IMR-90 (cell line): ENCODE results near the gene UBASH3A. TPM values are rescaled to one million over a fixed set of nuclear protein-coding genes. Genes with fewer than 3 reads are reported as not detected.

Source experiments
- ATAC-seq: fragments of 200-7000 bp; cut with Tn5 transposase; 2 replicates; pipeline ENCODE4 v1.9.1; 2020; ENCODE audit warnings: low read depth, mild to moderate bottlenecking, moderate library complexity
- BruUV-seq: library from RNA; stranded (reverse); fragments of 400-500 nt; replicated peaks from 2 replicates; lab custom pipeline; 2021; lab: Mats Ljungman, UMichigan
- CTCF ChIA-PET: fragments of 300-600 bp; formaldehyde crosslinking; extraction: SDS; loops from one replicate; lab custom pipeline; 2021; ENCODE audit warnings: antibody characterized with exemption; lab: Yijun Ruan, JAX
- POLR2A ChIA-PET: fragments of 300-600 bp; sonication (Branson Sonifier 250); formaldehyde crosslinking; loops from one replicate; lab custom pipeline; 2022; ENCODE audit warnings: antibody characterized with exemption; ENCODE audit not compliant: unreplicated experiment; lab: Charles Lee
- DNase-seq: peaks from one replicate; pipeline ENCODE4 v3.0.0; 2013
- H2AFZ ChIP-seq: replicated peaks from 2 replicates; pipeline ENCODE3; 2013; ENCODE audit warnings: low read length, mild to moderate bottlenecking; ENCODE audit not compliant: poor library complexity
- H2AK5ac ChIP-seq: 2 replicates; pipeline ENCODE4 v1.6.1; 2013; ENCODE audit warnings: low read depth, low read length, inconsistent platforms
- H2AK9ac ChIP-seq: replicated peaks from 2 replicates; pipeline ENCODE3; 2013; ENCODE audit warnings: mild to moderate bottlenecking, low read depth, low read length, moderate library complexity; ENCODE audit not compliant: poor library complexity
- H2BK120ac ChIP-seq: 2 replicates; pipeline ENCODE4 v1.6.1; 2013; ENCODE audit warnings: low read depth, low read length, inconsistent platforms
- H2BK15ac ChIP-seq: 3 replicates; pipeline ENCODE4 v1.6.1; 2013; ENCODE audit warnings: low read depth, low read length, inconsistent platforms
- H2BK20ac ChIP-seq: 2 replicates; pipeline ENCODE4 v1.6.1; 2013; ENCODE audit warnings: low read depth, mild to moderate bottlenecking, inconsistent platforms, low read length, moderate library complexity
- H2BK5ac ChIP-seq: 2 replicates; pipeline ENCODE4 v1.6.1; 2013; ENCODE audit warnings: mild to moderate bottlenecking, low read depth, low read length, inconsistent platforms; ENCODE audit not compliant: poor library complexity, severe bottlenecking
- H3K14ac ChIP-seq: replicated peaks from 2 replicates; pipeline ENCODE4 v1.6.1; 2013; ENCODE audit warnings: low read depth, low read length, inconsistent platforms
- H3K18ac ChIP-seq: 2 replicates; pipeline ENCODE4 v1.6.1; 2013; ENCODE audit warnings: low read depth, low read length, control low read depth
- H3K23ac ChIP-seq: 2 replicates; pipeline ENCODE4 v1.6.1; 2013; ENCODE audit warnings: low read depth, low read length, inconsistent platforms
- H3K27ac ChIP-seq: 2 replicates; pipeline ENCODE4 v1.5.1; 2013; ENCODE audit warnings: mild to moderate bottlenecking, control low read depth, low read length; ENCODE audit not compliant: insufficient read depth
- H3K27me3 ChIP-seq: 2 replicates; pipeline ENCODE4 v1.6.1; 2013; ENCODE audit warnings: low read length; ENCODE audit not compliant: control insufficient read depth, insufficient read depth
- H3K36me3 ChIP-seq: 2 replicates; pipeline ENCODE4 v1.6.1; 2013; ENCODE audit warnings: low read length, mixed read lengths; ENCODE audit not compliant: control insufficient read depth, insufficient read depth
- H3K4ac ChIP-seq: 2 replicates; pipeline ENCODE4 v1.6.1; 2013; ENCODE audit warnings: low read depth, low read length, inconsistent platforms
- H3K4me1 ChIP-seq: 2 replicates; pipeline ENCODE4 v1.6.1; 2013; ENCODE audit warnings: low read length, mixed read lengths; ENCODE audit not compliant: control insufficient read depth, insufficient read depth
- H3K4me2 ChIP-seq: 2 replicates; pipeline ENCODE4 v1.6.1; 2013; ENCODE audit warnings: low read depth, mild to moderate bottlenecking, control low read depth, low read length, moderate library complexity
- H3K4me3 ChIP-seq: 2 replicates; pipeline ENCODE4 v1.5.1; 2013; ENCODE audit warnings: low read depth, mild to moderate bottlenecking, control low read depth, low read length, moderate library complexity; ENCODE audit not compliant: insufficient read depth
- H3K56ac ChIP-seq: 2 replicates; pipeline ENCODE4 v1.6.1; 2013; ENCODE audit warnings: low read length, inconsistent platforms; ENCODE audit not compliant: insufficient read depth; ENCODE audit errors: extremely low read depth
- H3K79me1 ChIP-seq, 2 experiments: 2 replicates each; pipeline ENCODE4 v1.6.1; 2013; ENCODE audit warnings: low read length in 2 of 2, inconsistent platforms in 1 of 2, low read depth in 1 of 2
- H3K9ac ChIP-seq: 2 replicates; pipeline ENCODE4 v1.6.1; 2013; ENCODE audit warnings: low read depth, low read length, control low read depth
- H3K9me1 ChIP-seq: 2 replicates; pipeline ENCODE4 v1.6.1; 2013; ENCODE audit warnings: low read length, inconsistent platforms; ENCODE audit not compliant: insufficient read depth
- H3K9me3 ChIP-seq: 2 replicates; pipeline ENCODE4 v1.6.1; 2013; ENCODE audit warnings: low read length; ENCODE audit not compliant: control insufficient read depth, insufficient read depth
- H4K20me1 ChIP-seq: 2 replicates; pipeline ENCODE4 v1.6.1; 2013; ENCODE audit warnings: low read length, inconsistent platforms; ENCODE audit not compliant: insufficient read depth
- H4K5ac ChIP-seq: 2 replicates; pipeline ENCODE4 v1.6.1; 2013; ENCODE audit warnings: mild to moderate bottlenecking, low read depth, low read length, control low read depth
- H4K8ac ChIP-seq, 2 experiments: 2 replicates each; pipeline ENCODE4 v1.6.1; 2013; ENCODE audit warnings: low read depth in 2 of 2, low read length in 2 of 2, control low read depth in 1 of 2, inconsistent platforms in 1 of 2
- H4K91ac ChIP-seq: 2 replicates; pipeline ENCODE4 v1.6.1; 2013; ENCODE audit warnings: low read depth, low read length, inconsistent platforms; ENCODE audit not compliant: insufficient read depth
- BHLHE40 ChIP-seq: fragments of 150-350 bp; IDR thresholded peaks from 2 replicates; pipeline ENCODE4 v1.6.1; 2016; ENCODE audit warnings: mild to moderate bottlenecking, low read depth, low read length
- MAZ ChIP-seq: IDR thresholded peaks from 2 replicates; pipeline ENCODE4 v1.6.1; 2012; ENCODE audit warnings: low read depth, mild to moderate bottlenecking, low read length, improper control_type of control experiment, moderate library complexity, borderline replicate concordance
- RFX5 ChIP-seq: IDR thresholded peaks from 2 replicates; pipeline ENCODE4 v1.8.0; 2012; ENCODE audit warnings: low read depth, mild to moderate bottlenecking, low read length, moderate library complexity
- WGBS, 2 experiments: methylation state at CpG; one replicate each; pipeline versions ENCODE4 v1.1.5 to v1.1.7; 2013; ENCODE audit warnings: missing lambda C conversion rate in 2 of 2; ENCODE audit not compliant: insufficient read length in 1 of 2; ENCODE audit errors: extremely low coverage in 2 of 2; 5-methylcytosine and 5-hydroxymethylcytosine counted together
- dilution Hi-C: fragments of 300-500 bp; cut with HindIII; formaldehyde crosslinking; loops from one replicate; pipeline ENCODE4 v1.14.3; 2018; ENCODE audit warnings: low sequenced_read_pairs; ENCODE audit not compliant: unreplicated experiment
- in situ Hi-C: fragments of 300-500 bp; cut with MboI; formaldehyde crosslinking; loops from 3 replicates; pipeline ENCODE4 v1.14.3; 2019; ENCODE audit warnings: low sequenced_read_pairs, inconsistent platforms, mixed read lengths
- intact Hi-C: fragments of 100-400 bp; cut with micrococcal nuclease; formaldehyde crosslinking; loops from 2 replicates; pipeline ENCODE4 v1.10.0; 2022
- polyA plus RNA-seq, 3 experiments: library from polyadenylated mRNA; depleted of rRNA; stranded (reverse); fragments of >200 nt; gene quantifications; 2 replicates each; pipeline ENCODE4 v1.2.3, GENCODE V29; 2012; ENCODE audit warnings: low replicate concordance in 1 of 3
- total RNA-seq: library from RNA; depleted of rRNA; stranded (reverse); fragments of >200 nt; gene quantifications from 2 replicates; pipeline ENCODE4 v1.2.3, GENCODE V29; 2012

UBASH3A gene
- total and polyA plus RNA-seq, 2 of the 4 experiments (the other 2 are of a cell fraction): not detected

DNA sequence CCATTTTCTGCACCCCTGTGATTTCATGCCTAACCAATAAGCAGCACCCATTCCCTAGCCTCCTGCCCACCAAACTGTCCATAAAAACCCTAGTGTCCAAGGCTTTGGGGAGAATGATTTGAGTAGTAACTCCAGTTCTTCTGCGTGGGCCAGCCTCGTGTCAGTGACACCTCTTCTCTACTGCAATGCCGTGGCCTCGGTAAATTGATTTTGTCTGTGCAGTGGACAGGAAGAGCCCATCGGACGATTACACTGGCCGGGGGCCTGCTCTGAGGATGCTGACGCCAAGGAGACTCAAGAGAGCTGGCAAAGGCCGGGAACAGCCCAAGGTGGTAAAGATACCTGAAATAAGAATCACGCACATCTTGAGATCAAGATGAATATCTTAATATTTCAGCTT is 63.0 kb downstream of the UBASH3A start:
- Histone ChIP-seq H2BK20ac (no peak overlapping the region), H3K23ac (no peak overlapping the region), H3K36me3 (no peaks in the 10 kb centered on the region), H4K8ac (no peak overlapping the region), H3K14ac (no peak overlapping the region), H2AK9ac (no peak overlapping the region), H3K4me3 (no peak overlapping the region), H4K5ac (no peak overlapping the region), H3K79me1 (no peaks in the 10 kb centered on the region), H3K4me1 (no peaks in the 10 kb centered on the region), H4K20me1 (no peaks in the 10 kb centered on the region), H3K18ac (no peak overlapping the region), H3K9ac (no peak overlapping the region), H3K9me1 (no peaks in the 10 kb centered on the region), H3K27me3 (peaks cover 6% of the 10 kb centered on the region), H4K91ac (no peak overlapping the region), H3K9me3 (no peaks in the 10 kb centered on the region), H2BK15ac (no peak overlapping the region), H2BK120ac (no peak overlapping the region), H3K4me2 (no peak overlapping the region), H3K4ac (no peak overlapping the region), H2BK5ac (no peak overlapping the region), H3K27ac (no peak overlapping the region), H3K56ac (no peak overlapping the region), H2AK5ac (no peak overlapping the region), H2AFZ (no peak overlapping the region)
- TF ChIP-seq RFX5 (no peak), BHLHE40 (no peak), MAZ (no peak)
- dilution Hi-C loops (no loop called here), intact Hi-C loops (no loop called here), in situ Hi-C loops (no loop called here)
- DNase-seq (no peak), ATAC-seq (no peak)
- ChIA-PET CTCF (no interaction called here), POLR2A (no interaction called here)
- 60% methylated on average over 2 of the region's 10 CpGs; no CpG with 5 or more reads in 1 of the 2 experiments for WGBS, 2 experiments
- no TSS peak for BruUV-seq
